ENCODE data around the gene DGUOK. TPM values are rescaled to one million over a fixed set of nuclear protein-coding genes. Genes with fewer than 3 reads are reported as not detected.
"Not testable (repeated sequence)": the region's sequence is repeated elsewhere in the genome, so short reads cannot be mapped to it uniquely, and the experiment has no call there.

DGUOK gene
- total RNA-seq, 2 experiments from 2014 or later: 64.1 to 72.3 TPM

DNA sequence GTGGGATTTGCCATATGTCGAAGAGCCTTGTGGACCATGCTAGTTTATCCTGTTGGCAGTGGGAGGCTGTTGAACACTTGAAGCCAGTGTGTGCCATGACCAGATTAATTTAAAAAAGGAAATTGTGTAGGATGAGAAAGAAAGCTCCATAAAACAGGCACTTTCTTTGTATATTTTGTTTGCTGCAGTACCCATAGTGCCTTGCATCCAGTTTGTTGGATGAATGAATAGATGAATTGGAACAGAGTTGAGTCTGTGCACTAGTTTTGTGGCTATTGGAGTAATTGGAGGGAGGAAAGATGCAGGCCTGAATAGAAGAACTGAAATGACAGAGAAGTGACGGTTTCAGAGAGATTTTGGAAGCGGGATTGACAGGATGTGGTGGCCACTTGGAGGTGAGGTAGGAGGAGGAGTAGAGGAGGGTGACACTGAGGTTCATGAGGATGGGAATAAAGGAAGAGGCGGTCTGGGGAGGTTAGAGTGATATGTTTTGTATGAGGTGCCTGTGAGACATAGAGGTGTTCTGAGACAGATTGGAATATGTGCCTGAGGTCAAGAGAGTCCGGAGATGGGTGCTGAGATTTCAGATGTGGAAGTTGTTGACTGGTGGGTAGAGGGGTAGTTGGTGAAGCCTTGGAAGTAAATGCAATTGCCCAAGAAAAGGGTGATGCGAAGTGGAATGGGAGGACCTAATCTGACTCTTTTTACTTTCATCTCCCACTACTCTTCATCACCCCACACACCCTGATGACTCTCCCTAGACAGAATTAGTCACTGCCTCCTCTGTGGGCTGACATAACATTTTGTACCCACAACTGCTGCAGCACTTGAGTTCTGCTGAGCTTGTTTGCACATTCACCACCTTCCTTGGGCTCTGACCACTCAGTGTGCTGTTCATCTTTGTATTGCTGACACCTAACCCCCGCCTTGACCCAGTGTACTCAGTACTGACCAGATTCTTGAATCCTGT lies 5.1 kb downstream of the DGUOK start:
- Mint-ChIP-seq H3K9me3 (no peaks in the 10 kb centered on the region), H3K4me1 (peaks cover 62% of the 10 kb centered on the region), H3K27me3 (no peaks in the 10 kb centered on the region), H3K36me3 (ENCODE audit: low read depth) (peaks cover 60% of the 10 kb centered on the region), H3K27ac (peak overlapping the region; percentile 54), H3K4me3 (no peak overlapping the region)
- DNase-seq: no peak
- POLR2A ChIA-PET: interaction anchor here (0.6 kb wide), 1 partner anchor 232 kb away, joined by 3 read pairs; no protein-coding TSS in a partner anchor
- CTCF ChIA-PET: no interaction called here

DNA sequence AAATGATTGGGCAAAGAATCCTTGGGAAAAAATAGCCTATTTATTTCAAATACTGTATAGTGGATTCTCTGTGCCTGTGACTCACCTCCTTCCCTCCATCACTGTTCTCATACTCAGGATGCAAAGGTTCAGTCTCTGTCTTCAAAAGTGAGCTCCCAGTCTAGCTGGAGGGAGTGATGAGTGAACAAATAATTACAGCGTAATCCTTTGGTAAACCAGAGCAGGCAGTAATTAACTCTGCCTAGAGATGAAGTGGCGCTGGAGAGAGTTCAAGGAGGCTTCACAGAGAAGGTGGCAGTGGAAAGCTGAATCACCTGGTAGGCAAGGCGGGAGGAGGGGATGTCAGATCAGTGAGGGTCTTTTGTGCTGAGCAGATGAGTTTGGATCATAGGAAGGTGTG lies 6.5 kb downstream of the DGUOK start:
- no peaks in the 10 kb centered on the region for H3K27me3 Mint-ChIP-seq
- no peak overlapping the region for H3K4me3 Mint-ChIP-seq
- H3K36me3 Mint-ChIP-seq (ENCODE audit: low read depth): peaks cover 70% of the 10 kb centered on the region
- no peaks in the 10 kb centered on the region for H3K9me3 Mint-ChIP-seq
- CTCF ChIA-PET: interaction anchor here (0.7 to 1.4 kb wide), 4 partner anchors 23 to 63 kb away, joined by 3 read pairs; no protein-coding TSS in a partner anchor
- POLR2A ChIA-PET: no interaction called here
- no peak overlapping the region for H3K27ac Mint-ChIP-seq
- H3K4me1 Mint-ChIP-seq: peaks cover 71% of the 10 kb centered on the region
- DNase-seq: no peak

DNA sequence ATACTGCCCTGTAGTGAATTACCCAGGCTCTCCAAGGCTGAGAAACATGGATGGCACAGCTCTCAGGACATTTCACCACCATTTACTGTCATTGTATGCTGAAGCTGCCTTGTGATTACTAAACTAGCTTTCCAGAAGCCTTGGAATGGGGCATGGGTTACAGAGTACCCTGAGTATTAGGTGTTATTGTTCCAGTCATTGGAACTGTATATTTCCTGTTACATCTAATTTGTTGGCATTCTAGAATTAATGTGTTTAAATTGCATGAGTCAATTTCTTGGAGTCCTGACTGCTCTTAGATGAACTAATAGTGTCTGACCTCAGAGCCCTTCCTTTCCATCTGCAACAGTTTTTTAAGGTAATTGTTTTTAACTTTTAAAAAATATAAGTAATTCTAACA lies 9.0 kb downstream of the DGUOK start:
- Mint-ChIP-seq H3K27ac (no peak overlapping the region), H3K27me3 (no peaks in the 10 kb centered on the region), H3K9me3 (no peaks in the 10 kb centered on the region), H3K4me1 (peaks cover 70% of the 10 kb centered on the region), H3K4me3 (no peak overlapping the region), H3K36me3 (ENCODE audit: low read depth) (peaks cover 76% of the 10 kb centered on the region)
- ChIA-PET POLR2A (no interaction called here), CTCF (interaction anchor here (1.0 to 1.3 kb wide), 2 partner anchors 9 to 34 kb away, joined by 3 read pairs; no protein-coding TSS in a partner anchor)
- DNase-seq: no peak

DNA sequence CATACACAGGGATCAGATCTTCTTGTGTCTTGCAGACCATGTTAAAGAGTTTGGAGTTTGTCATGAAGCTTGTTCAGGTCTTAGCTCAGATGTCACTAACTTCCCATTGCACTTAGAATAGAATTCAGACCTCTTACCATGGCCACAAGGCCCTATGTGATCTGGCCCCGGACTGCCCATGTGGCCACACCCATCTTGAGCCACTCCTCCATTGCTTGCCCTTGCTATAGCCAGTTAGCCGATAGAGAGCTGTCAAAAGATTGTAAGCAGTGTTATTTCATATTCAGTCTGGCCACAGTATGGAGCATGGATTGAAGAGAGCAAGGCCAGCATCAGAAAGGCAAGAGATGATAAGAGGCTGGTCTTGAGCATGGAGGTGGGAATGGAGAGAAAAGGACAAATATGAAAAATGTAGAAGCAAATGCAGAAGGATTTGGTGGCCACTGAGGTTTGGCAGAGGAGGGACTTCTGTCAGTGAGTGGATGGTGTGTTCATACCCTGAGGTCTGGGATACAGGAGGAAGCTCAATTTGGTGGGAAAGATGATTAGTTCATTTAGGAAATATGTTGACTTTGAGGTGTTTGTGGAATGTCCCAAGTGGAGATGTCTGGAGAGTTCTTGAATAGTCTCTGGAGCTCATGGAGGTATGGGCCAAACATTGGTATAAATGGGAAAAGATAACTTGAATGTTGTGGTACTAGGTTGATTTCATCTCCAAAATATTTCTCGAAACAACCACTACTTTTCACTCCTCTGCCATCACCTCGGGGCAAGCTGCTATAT lies 10.6 kb downstream of the DGUOK start:
- H3K27me3 Mint-ChIP-seq: no peaks in the 10 kb centered on the region
- H3K4me3 Mint-ChIP-seq: no peak overlapping the region
- H3K27ac Mint-ChIP-seq: no peak overlapping the region
- H3K9me3 Mint-ChIP-seq: no peaks in the 10 kb centered on the region
- no peak for DNase-seq
- peaks cover 62% of the 10 kb centered on the region for H3K4me1 Mint-ChIP-seq
- peaks cover 70% of the 10 kb centered on the region for H3K36me3 Mint-ChIP-seq (ENCODE audit: low read depth)
- ChIA-PET CTCF (interaction anchor here (0.6 to 1.5 kb wide), 4 partner anchors 12 to 48 kb away, joined by 3 to 7 read pairs (median 5); partner anchors contain the start of gene TET3), POLR2A (no interaction called here)

DNA sequence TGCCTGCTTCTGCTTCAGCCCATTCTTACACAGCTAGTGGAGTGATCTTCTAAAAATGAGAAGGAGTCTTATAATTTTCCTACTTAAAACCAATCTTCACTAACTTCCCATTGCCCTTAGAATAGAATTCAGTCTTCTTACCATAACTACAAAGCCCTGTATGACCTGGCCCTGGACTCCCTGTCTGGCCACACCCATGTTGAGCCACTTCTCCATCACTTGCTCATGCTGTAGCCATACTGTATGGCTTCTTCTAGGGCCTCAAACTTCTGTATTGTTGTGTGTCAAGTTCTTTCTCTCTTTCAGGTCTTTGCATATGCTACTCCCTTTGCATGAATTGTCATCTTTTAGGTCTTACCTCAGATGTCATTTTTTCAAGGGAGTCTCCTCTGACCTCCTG lies 11.2 kb downstream of the DGUOK start:
- Mint-ChIP-seq H3K9me3 (no peaks in the 10 kb centered on the region), H3K36me3 (ENCODE audit: low read depth) (peaks cover 68% of the 10 kb centered on the region), H3K4me3 (no peak overlapping the region), H3K4me1 (peaks cover 59% of the 10 kb centered on the region), H3K27ac (no peak overlapping the region), H3K27me3 (no peaks in the 10 kb centered on the region)
- ChIA-PET POLR2A (no interaction called here), CTCF (interaction anchor here (0.9 to 1.5 kb wide), 2 partner anchors 14 to 47 kb away, joined by 3 to 4 read pairs; partner anchors contain the start of gene TET3)
- DNase-seq: no peak

DNA sequence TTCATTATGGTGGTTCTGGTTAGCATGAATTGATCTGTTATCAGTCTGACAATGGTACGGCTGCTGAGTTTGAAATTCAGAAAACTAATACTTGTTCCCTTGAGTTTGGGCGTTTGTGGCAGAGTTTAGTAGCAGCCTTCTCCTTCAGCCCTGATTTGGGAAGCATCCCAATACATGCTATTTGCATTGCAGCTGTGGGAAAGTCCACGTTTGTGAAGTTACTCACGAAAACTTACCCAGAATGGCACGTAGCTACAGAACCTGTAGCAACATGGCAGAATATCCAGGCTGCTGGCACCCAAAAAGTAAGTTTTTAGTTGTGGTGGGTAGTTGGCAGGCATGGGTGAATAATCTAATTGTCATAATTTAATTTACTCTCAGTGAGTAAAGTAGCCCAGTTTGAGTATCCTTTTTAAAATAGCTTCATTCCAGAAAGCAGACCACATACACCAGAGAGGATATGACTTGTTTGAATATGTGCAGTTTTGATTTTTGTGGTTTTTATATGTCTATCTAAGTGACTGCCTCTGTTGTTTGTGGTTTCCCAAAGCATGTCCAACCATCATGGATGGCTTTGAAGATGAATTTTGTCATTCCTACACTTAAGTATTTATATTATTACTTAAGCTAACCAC lies 12.2 kb downstream of the DGUOK start:
- no peaks in the 10 kb centered on the region for H3K27me3 Mint-ChIP-seq
- peaks cover 55% of the 10 kb centered on the region for H3K4me1 Mint-ChIP-seq
- POLR2A ChIA-PET: no interaction called here
- H3K9me3 Mint-ChIP-seq: no peaks in the 10 kb centered on the region
- CTCF ChIA-PET: interaction anchor here (0.6 to 0.8 kb wide), 2 partner anchors 23 to 32 kb away, joined by 4 to 5 read pairs; no protein-coding TSS in a partner anchor
- H3K4me3 Mint-ChIP-seq: no peak overlapping the region
- no peak for DNase-seq
- H3K36me3 Mint-ChIP-seq (ENCODE audit: low read depth): peaks cover 65% of the 10 kb centered on the region
- no peak overlapping the region for H3K27ac Mint-ChIP-seq

DNA sequence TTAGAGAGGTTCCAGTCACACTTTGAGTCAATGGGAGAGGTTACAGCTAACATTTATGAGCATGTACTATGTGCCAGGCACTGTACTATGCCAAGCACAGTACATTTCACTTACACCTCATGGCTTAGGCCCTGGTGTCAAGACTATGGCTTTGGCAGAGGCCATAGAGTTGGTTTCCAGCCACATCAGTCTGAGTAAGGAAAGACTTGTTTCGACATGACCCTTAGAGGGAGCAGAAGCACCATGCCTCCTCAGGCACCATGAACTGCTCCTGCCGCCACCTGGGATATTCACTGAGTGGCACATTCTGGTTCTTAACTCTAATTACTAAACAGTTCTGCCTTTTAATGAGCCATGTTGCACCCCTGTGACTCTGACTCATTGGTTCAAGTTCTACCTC lies 12.7 kb downstream of the DGUOK start:
- Mint-ChIP-seq H3K4me1 (peaks cover 56% of the 10 kb centered on the region), H3K9me3 (no peaks in the 10 kb centered on the region), H3K36me3 (ENCODE audit: low read depth) (peaks cover 64% of the 10 kb centered on the region), H3K27ac (no peak overlapping the region), H3K27me3 (no peaks in the 10 kb centered on the region), H3K4me3 (no peak overlapping the region)
- ChIA-PET CTCF (interaction anchor here (0.8 kb wide), 1 partner anchor 31 kb away, joined by 4 read pairs; no protein-coding TSS in a partner anchor), POLR2A (no interaction called here)
- peak; percentile 27 for DNase-seq

DNA sequence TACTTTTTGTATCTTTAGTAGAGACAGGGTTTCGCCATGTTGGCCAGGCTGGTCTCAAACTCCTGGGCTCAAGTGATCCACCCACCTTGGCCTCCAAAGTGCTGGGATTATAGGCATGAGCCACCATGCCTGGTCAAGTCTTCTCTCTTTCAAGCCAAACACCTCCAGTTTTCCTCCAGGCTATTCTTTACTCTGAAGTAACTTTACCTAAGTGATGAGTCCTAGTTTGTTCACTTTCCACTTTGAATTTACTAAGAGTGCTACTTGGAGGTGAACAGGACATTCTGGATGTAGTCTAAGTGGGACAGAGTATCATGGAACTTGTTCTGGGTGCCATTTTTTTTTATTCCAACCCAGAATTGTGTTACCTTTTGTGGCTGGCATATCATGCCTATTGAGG lies 13.4 kb downstream of the DGUOK start:
- H3K9me3 Mint-ChIP-seq, H3K4me3 Mint-ChIP-seq, POLR2A ChIA-PET, H3K27me3 Mint-ChIP-seq, H3K27ac Mint-ChIP-seq, DNase-seq, CTCF ChIA-PET: not testable (repeated sequence)
- Mint-ChIP-seq H3K36me3 (ENCODE audit: low read depth) (peaks cover 70% of the 10 kb centered on the region), H3K4me1 (peaks cover 60% of the 10 kb centered on the region)

DNA sequence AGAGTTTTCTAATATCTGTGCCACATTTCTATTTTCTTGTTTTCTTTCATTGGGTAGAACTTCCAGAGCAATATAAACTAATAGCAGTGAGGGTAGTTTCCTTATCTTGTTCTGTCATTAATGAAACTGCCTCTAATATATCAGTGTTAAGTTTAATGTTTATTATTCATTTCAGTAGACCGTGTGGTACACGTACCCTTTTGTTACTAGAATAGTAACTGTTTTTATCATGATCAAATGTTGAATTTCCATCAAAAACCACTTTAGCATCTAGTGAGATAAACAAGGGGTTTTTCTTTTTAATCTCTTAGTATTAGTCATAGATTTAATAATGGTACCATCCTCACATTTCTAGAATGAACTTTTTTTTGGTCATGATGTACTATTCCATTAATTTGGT lies 16.0 kb downstream of the DGUOK start:
- H3K27ac Mint-ChIP-seq: no peak overlapping the region
- H3K27me3 Mint-ChIP-seq: no peaks in the 10 kb centered on the region
- peaks cover 52% of the 10 kb centered on the region for H3K4me1 Mint-ChIP-seq
- no peak for DNase-seq
- H3K9me3 Mint-ChIP-seq: no peaks in the 10 kb centered on the region
- POLR2A ChIA-PET: no interaction called here
- H3K4me3 Mint-ChIP-seq: no peak overlapping the region
- peaks cover 64% of the 10 kb centered on the region for H3K36me3 Mint-ChIP-seq (ENCODE audit: low read depth)
- CTCF ChIA-PET: no interaction called here

DNA sequence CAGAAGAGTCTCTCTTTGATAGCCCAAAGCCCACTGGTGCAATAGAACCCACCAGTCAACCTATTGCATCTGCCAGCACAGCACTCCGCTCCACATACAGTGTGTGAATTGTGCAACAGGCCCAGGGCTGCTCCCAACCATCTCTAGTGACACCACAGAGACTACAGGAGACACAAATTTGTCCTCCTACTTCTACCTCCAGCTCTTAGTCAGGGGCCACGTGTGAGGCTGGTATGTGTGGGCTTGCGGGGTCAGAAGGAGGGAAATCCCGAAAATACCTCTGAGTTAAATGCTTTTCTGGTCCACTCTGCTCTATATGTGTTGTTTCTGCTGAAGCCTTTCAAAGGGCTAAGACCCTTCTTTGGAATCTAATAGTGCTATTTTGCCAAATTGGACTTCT lies 18.0 kb downstream of the DGUOK start:
- peaks cover 52% of the 10 kb centered on the region for H3K4me1 Mint-ChIP-seq
- no peaks in the 10 kb centered on the region for H3K9me3 Mint-ChIP-seq
- ChIA-PET CTCF (interaction anchor here (1.4 kb wide), 1 partner anchor 10 kb away, joined by 3 read pairs; no protein-coding TSS in a partner anchor), POLR2A (no interaction called here)
- no peak for DNase-seq
- H3K36me3 Mint-ChIP-seq (ENCODE audit: low read depth): peaks cover 57% of the 10 kb centered on the region
- H3K27me3 Mint-ChIP-seq: no peaks in the 10 kb centered on the region
- no peak overlapping the region for H3K4me3 Mint-ChIP-seq
- no peak overlapping the region for H3K27ac Mint-ChIP-seq

DNA sequence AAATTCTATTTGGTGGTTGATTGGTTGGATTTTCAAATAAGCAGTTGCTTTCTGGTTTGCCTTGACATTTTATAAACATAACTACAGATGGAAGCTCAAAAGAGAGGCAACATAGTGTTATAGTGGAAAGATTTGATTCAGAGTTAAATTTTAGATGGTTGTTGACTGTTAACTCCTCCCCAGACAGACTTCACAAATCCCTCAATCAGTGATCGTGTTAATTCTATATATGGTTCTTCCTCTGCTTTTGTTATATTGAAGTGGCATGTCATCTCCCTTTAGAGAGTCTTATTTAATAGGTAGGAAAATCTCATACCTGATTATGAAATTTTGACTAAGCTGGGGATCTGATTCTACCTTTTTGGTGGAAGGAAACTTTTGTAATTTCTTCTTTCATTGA lies 19.5 kb downstream of the DGUOK start:
- Mint-ChIP-seq H3K36me3 (ENCODE audit: low read depth) (peaks cover 54% of the 10 kb centered on the region), H3K27ac (no peak overlapping the region), H3K27me3 (no peaks in the 10 kb centered on the region), H3K4me1 (peaks cover 52% of the 10 kb centered on the region), H3K9me3 (no peaks in the 10 kb centered on the region), H3K4me3 (no peak overlapping the region)
- DNase-seq: no peak
- ChIA-PET CTCF (interaction anchor here (0.6 kb wide), 1 partner anchor 95 kb away, joined by 5 read pairs; no protein-coding TSS in a partner anchor), POLR2A (no interaction called here)

DNA sequence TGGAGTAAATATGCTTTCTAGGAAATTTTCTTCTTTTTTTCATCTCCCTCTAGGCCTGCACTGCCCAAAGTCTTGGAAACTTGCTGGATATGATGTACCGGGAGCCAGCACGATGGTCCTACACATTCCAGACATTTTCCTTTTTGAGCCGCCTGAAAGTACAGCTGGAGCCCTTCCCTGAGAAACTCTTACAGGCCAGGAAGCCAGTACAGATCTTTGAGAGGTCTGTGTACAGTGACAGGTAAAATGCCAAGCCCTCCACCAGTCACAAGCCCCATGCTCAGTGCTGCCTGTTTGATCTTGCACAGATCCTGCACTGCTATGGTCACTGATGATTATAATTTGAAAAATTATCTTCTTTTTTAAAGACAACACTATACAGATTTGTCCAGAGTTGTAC lies 20.0 kb downstream of the DGUOK start:
- Mint-ChIP-seq H3K27me3 (no peaks in the 10 kb centered on the region), H3K27ac (no peak overlapping the region), H3K4me3 (no peak overlapping the region), H3K4me1 (peaks cover 50% of the 10 kb centered on the region), H3K9me3 (no peaks in the 10 kb centered on the region), H3K36me3 (ENCODE audit: low read depth) (peaks cover 56% of the 10 kb centered on the region)
- CTCF ChIA-PET: interaction anchor here (0.7 kb wide), 1 partner anchor 388 kb away, joined by 7 read pairs; no protein-coding TSS in a partner anchor
- POLR2A ChIA-PET: interaction anchor here (0.6 kb wide), 1 partner anchor 254 kb away, joined by 6 read pairs; no protein-coding TSS in a partner anchor
- no peak for DNase-seq

Measured in activated CD4-positive, alpha-beta T cell treated with anti-CD3 and anti-CD28 coated beads, Interleukin-2, amount 10 ng/mL, durations not matched to agents 7 days and 5 days (primary cell).